Mesendoderm (in vitro differentiated cells): Measurements from ENCODE around the gene CACNA2D4.

Source experiments
- DNase-seq: peaks from one replicate; pipeline ENCODE4 v3.0.0; 2013
- H2AK5ac ChIP-seq: 2 replicates; pipeline ENCODE4 v1.6.1; 2013; ENCODE audit warnings: low read length, inconsistent platforms
- H2BK120ac ChIP-seq: 2 replicates; pipeline ENCODE4 v1.6.1; 2013; ENCODE audit warnings: low read depth, mild to moderate bottlenecking, low read length, moderate library complexity, mixed read lengths
- H2BK15ac ChIP-seq: replicated peaks from 2 replicates; pipeline ENCODE4 v1.6.1; 2013; ENCODE audit warnings: low read depth, mild to moderate bottlenecking, moderate library complexity
- H2BK5ac ChIP-seq: 2 replicates; pipeline ENCODE4 v1.6.1; 2013; ENCODE audit warnings: low read length, inconsistent platforms
- H3K18ac ChIP-seq: 2 replicates; pipeline ENCODE4 v1.6.1; 2013; ENCODE audit warnings: mild to moderate bottlenecking, low read length, mixed read lengths
- H3K23ac ChIP-seq: one replicate; pipeline ENCODE4 v1.6.1; 2013; ENCODE audit warnings: low read length
- H3K27ac ChIP-seq: 2 replicates; pipeline ENCODE4 v1.5.1; 2013; ENCODE audit warnings: low read depth, mild to moderate bottlenecking, inconsistent platforms, low read length, moderate library complexity
- H3K27me3 ChIP-seq: 2 replicates; pipeline ENCODE4 v1.6.1; 2013; ENCODE audit warnings: low read length, control low read depth, mild to moderate bottlenecking, inconsistent platforms; ENCODE audit not compliant: insufficient read depth, poor library complexity
- H3K36me3 ChIP-seq: 2 replicates; pipeline ENCODE4 v1.6.1; 2013; ENCODE audit warnings: low read length, inconsistent platforms; ENCODE audit not compliant: control insufficient read depth, insufficient read depth
- H3K4ac ChIP-seq: one replicate; pipeline ENCODE4 v1.6.1; 2013; ENCODE audit warnings: low read depth, mild to moderate bottlenecking, low read length, moderate library complexity
- H3K4me1 ChIP-seq: 2 replicates; pipeline ENCODE4 v1.6.1; 2013; ENCODE audit warnings: low read depth, low read length, inconsistent platforms; ENCODE audit not compliant: control insufficient read depth
- H3K4me2 ChIP-seq: 2 replicates; pipeline ENCODE4 v1.6.1; 2013; ENCODE audit warnings: low read length
- H3K4me3 ChIP-seq: 2 replicates; pipeline ENCODE4 v1.5.1; 2013; ENCODE audit warnings: mild to moderate bottlenecking, low read length
- H3K56ac ChIP-seq: one replicate; pipeline ENCODE4 v1.6.1; 2013; ENCODE audit warnings: low read length
- H3K79me1 ChIP-seq: 2 replicates; pipeline ENCODE4 v1.6.1; 2013; ENCODE audit warnings: low read length, inconsistent platforms
- H3K79me2 ChIP-seq: 2 replicates; pipeline ENCODE4 v1.6.1; 2013; ENCODE audit warnings: mild to moderate bottlenecking, low read length; ENCODE audit not compliant: control insufficient read depth, insufficient read depth
- H3K9ac ChIP-seq: 2 replicates; pipeline ENCODE4 v1.6.1; 2013; ENCODE audit warnings: low read length, inconsistent platforms
- H4K5ac ChIP-seq: one replicate; pipeline ENCODE4 v1.6.1; 2013; ENCODE audit warnings: low read length
- H4K8ac ChIP-seq: one replicate; pipeline ENCODE4 v1.6.1; 2013; ENCODE audit warnings: low read depth, mild to moderate bottlenecking, control low read depth, low read length, moderate library complexity
- WGBS: extraction: QIAGEN DNeasy Blood & Tissue Kit; methylation state at CpG from one replicate; pipeline ENCODE4 v1.1.7; 2013; ENCODE audit warnings: low lambda C conversion rate, missing lambda C conversion rate; ENCODE audit not compliant: insufficient coverage; ENCODE audit errors: extremely low coverage; 5-methylcytosine and 5-hydroxymethylcytosine counted together

Gene CACNA2D4

DNA sequence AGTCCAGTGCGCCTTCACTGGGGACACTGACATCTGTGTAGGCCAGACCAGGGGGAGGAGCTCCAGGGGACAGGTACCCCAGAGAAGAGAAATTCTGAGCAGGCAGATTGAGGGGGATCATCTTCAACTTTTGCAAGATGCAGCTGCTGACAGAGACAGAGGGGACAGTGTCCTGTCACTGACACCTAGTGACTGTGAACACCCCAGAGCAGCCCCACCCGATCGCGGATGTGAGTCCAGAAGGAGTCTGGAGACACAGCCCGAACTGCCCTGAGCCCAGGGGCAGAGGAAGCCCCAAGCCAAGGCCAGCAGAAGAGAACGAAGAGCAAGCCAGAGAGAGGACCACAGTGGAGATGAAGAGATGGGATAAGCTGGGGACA lies 119.8 kb downstream of the CACNA2D4 start:
- Histone ChIP-seq H3K23ac (no peak overlapping the region), H2BK15ac (no peak overlapping the region), H3K18ac (no peak overlapping the region), H3K27ac (no peak overlapping the region), H3K27me3 (no peaks in the 10 kb centered on the region), H4K8ac (no peak overlapping the region), H3K4me1 (peaks cover 5% of the 10 kb centered on the region), H3K56ac (no peak overlapping the region), H3K4me2 (no peak overlapping the region), H4K5ac (no peak overlapping the region), H2BK120ac (no peak overlapping the region), H3K9ac (no peak overlapping the region), H3K4me3 (no peak overlapping the region), H3K36me3 (no peaks in the 10 kb centered on the region), H2AK5ac (no peak overlapping the region), H2BK5ac (no peak overlapping the region), H3K4ac (no peak overlapping the region), H3K79me2 (no peaks in the 10 kb centered on the region), H3K79me1 (no peaks in the 10 kb centered on the region)
- DNase-seq = no peak
- no CpG with 5 or more reads among the region's 6 CpGs for WGBS

DNA sequence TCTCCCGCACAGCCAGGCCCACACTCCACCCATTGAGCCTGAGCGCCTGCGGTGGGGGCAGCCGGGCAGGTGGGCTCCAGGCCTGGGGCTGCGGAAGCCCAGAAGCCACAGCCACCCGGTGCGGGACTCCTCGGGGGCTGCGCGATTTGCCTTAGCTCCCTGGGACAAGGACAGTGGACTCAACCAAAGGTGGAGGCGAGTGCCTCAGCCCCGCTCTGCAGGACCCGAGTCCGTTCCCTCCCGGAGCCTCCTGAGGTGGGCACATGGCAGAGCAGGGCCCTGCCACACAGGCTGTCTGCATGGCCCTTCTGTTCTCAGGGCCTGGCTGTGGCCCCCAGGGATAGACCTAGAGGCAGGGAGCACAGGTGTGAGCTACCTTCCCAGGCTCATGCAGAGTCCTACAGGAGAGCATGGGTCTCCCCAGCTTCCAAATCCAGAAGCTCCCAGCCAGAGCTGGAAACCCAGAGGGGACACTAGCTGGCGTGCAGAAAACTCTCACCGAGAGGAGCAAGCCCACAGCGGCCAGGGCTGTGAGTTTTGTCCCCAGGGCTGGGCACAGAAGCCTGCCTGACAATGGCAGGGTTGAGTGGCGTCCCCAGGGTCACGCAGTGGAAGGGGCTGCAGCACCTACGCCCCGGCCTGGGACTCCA lies 120.3 kb downstream of the CACNA2D4 start:
- H4K8ac ChIP-seq = no peak overlapping the region
- H2BK15ac ChIP-seq = no peak overlapping the region
- no peaks in the 10 kb centered on the region for H3K36me3 ChIP-seq
- H3K23ac ChIP-seq = no peak overlapping the region
- no peak overlapping the region for H2BK120ac ChIP-seq
- no peak overlapping the region for H2AK5ac ChIP-seq
- no peaks in the 10 kb centered on the region for H3K79me2 ChIP-seq
- no peak overlapping the region for H3K4me3 ChIP-seq
- no peak overlapping the region for H3K56ac ChIP-seq
- no peaks in the 10 kb centered on the region for H3K27me3 ChIP-seq
- no CpG with 5 or more reads among the region's 22 CpGs for WGBS
- no peaks in the 10 kb centered on the region for H3K79me1 ChIP-seq
- H3K27ac ChIP-seq = no peak overlapping the region
- peak overlapping the region; percentile 6 for H3K4ac ChIP-seq
- H4K5ac ChIP-seq = no peak overlapping the region
- H2BK5ac ChIP-seq = no peak overlapping the region
- DNase-seq = no peak
- H3K9ac ChIP-seq = no peak overlapping the region
- H3K18ac ChIP-seq = no peak overlapping the region
- H3K4me2 ChIP-seq = no peak overlapping the region
- H3K4me1 ChIP-seq = peaks cover 5% of the 10 kb centered on the region

DNA sequence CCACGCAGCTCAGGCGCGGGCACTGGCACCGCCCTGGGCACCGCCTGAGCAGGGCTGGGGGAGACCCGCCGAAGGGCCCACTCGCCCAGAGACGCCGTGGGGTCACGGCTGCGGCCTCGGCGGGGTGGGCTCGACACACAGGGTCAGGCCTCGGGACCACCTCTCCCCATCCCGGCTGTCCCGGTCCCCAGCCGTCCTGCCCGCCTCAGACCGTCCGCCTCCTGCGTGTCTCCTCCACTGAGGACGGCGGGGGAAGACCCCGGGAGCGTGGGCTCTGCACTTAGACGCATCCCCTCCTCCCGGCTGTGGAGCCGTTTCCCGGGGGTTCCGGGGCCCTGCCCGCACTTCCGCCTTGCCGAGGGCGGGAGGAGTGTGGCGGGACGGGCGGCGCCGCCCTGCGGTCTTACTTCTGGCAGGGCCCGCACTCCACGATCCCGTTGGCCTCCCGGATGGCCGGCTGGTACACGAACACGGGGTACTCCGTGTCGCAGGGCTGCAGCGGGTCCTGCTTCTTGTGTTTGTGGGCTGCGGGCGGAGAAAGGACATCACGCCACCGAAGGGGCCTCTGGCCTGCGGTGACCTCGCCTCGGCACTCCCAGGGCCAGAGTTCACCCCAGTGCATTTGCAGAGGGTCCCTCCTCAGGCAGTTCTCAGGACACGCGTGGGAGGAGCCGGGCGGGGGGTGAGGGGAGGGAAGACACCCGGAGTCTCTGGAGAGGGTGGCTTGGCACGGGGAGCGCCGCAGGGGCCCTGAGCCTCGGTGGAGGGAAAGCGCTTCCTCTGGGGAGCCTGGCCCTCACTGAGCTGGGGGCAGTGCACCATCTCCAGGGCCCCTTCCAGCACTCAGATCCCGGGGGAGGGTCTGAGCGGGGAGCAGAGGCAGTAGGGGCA lies 121.2 kb downstream of the CACNA2D4 start:
- no peak overlapping the region for H2BK5ac ChIP-seq
- H4K5ac ChIP-seq = no peak overlapping the region
- H3K9ac ChIP-seq = peak overlapping the region; percentile 80
- peaks cover 5% of the 10 kb centered on the region for H3K4me1 ChIP-seq
- no CpG with 5 or more reads among the region's 71 CpGs for WGBS
- no peak overlapping the region for H2BK120ac ChIP-seq
- H3K79me2 ChIP-seq = no peaks in the 10 kb centered on the region
- no peak overlapping the region for H2AK5ac ChIP-seq
- peak overlapping the region; percentile 93 for H3K56ac ChIP-seq
- H3K23ac ChIP-seq = peak overlapping the region; percentile 83
- no peaks in the 10 kb centered on the region for H3K79me1 ChIP-seq
- H3K27ac ChIP-seq = no peak overlapping the region
- peak overlapping the region; percentile 13 for H3K4me3 ChIP-seq
- H3K36me3 ChIP-seq = no peaks in the 10 kb centered on the region
- H3K18ac ChIP-seq = peak overlapping the region; percentile 34
- peak overlapping the region; percentile 44 for H4K8ac ChIP-seq
- peak overlapping the region; percentile 76 for H3K4me2 ChIP-seq
- DNase-seq = no peak
- H3K4ac ChIP-seq = peak overlapping the region; percentile 75
- no peaks in the 10 kb centered on the region for H3K27me3 ChIP-seq
- no peak overlapping the region for H2BK15ac ChIP-seq

DNA sequence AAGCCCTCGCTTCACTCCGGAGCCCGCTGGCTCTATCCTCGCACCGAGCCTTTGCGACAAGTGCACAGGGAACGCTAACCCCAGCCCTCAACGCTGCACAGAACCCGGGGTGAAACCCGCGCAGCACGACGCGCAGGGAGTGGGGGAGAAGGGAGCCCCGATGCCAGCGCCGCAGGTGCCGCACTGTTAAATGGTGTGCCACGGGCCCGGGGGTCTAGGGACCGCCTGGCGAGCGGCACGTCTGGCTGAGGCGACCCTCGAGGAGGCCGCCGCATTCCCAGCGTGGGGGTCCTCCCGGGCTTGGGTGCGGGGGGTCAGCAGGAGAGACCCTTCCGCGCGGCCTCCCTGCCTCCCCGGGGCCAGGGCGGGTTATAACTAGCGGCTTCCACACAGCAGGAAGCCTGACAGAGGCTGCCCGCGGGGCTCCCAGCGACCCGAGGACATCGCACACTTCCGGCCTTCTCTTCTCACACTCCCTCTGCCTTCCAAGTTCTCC lies 121.9 kb downstream of the CACNA2D4 start:
- DNase-seq = peak; percentile 50
- Histone ChIP-seq H2AK5ac (no peak overlapping the region), H2BK15ac (no peak overlapping the region), H4K8ac (no peak overlapping the region), H2BK120ac (no peak overlapping the region), H3K4me2 (peak overlapping the region; percentile 76), H3K4ac (peak overlapping the region; percentile 75), H3K36me3 (no peaks in the 10 kb centered on the region), H4K5ac (no peak overlapping the region), H3K27ac (no peak overlapping the region), H3K79me2 (no peaks in the 10 kb centered on the region), H3K4me1 (peaks cover 5% of the 10 kb centered on the region), H3K27me3 (no peaks in the 10 kb centered on the region), H3K23ac (peak overlapping the region; percentile 83), H3K79me1 (no peaks in the 10 kb centered on the region), H3K18ac (peak overlapping the region; percentile 34), H3K4me3 (peak overlapping the region; percentile 17), H3K56ac (peak overlapping the region; percentile 93), H3K9ac (peak overlapping the region; percentile 80), H2BK5ac (no peak overlapping the region)
- WGBS = no CpG with 5 or more reads among the region's 43 CpGs

DNA sequence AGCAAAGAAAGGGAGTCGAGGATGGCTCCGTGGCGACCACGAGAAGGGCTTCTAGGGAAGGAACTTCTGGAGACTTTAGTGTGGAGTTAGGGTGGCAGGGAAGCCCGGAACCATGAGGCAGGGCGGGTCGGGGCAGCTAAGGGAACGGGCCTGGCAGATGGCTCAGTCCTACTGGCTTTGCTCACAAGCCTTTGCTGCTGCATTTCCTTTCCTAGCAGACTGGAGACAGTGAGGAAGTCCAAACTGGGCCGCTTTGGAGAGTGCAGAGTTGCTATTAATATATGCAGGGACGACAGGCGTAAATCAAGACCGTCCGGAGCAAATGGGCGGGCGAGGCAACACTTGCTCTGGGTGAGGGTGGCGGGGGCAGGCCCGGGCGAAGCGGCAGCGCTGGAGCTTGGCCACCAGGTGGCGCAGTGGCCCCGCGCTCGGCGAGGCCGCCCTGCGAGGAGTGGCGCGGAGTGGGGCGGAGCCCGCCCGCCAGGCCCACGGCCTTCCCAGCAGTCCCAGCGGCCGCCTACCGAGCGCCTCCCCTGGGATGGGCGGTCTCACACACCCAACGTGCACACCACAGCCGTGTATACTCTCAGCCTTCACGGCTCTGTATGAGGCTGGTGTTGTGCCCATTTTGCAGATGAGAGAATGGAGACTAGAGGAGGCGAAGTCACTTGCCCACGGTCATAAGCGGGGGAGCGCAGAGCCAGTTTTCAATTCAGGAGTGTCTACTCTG lies 122.5 kb downstream of the CACNA2D4 start:
- Histone ChIP-seq H3K4me1 (peaks cover 5% of the 10 kb centered on the region), H2BK15ac (no peak overlapping the region), H2BK120ac (no peak overlapping the region), H3K9ac (peak overlapping the region; percentile 80), H3K56ac (peak overlapping the region; percentile 93), H2BK5ac (no peak overlapping the region), H3K79me2 (no peaks in the 10 kb centered on the region), H3K4ac (peak overlapping the region; percentile 46), H3K27ac (peak overlapping the region; percentile 49), H3K36me3 (no peaks in the 10 kb centered on the region), H3K27me3 (no peaks in the 10 kb centered on the region), H3K4me2 (peak overlapping the region; percentile 76), H3K4me3 (peak overlapping the region; percentile 17), H4K8ac (no peak overlapping the region), H2AK5ac (no peak overlapping the region), H3K23ac (no peak overlapping the region), H4K5ac (no peak overlapping the region), H3K18ac (peak overlapping the region; percentile 34), H3K79me1 (no peaks in the 10 kb centered on the region)
- DNase-seq = peak; percentile 89
- no CpG with 5 or more reads among the region's 45 CpGs for WGBS
